SK-N-SH (cell line): ENCODE results near the gene BID. TPM values are rescaled to one million over a fixed set of nuclear protein-coding genes. Genes with fewer than 3 reads are reported as not detected.

ENCODE experiments used
- CTCF ChIA-PET: fragments of 300-600, 350-600 bp; formaldehyde crosslinking; extraction: SDS; loops from one replicate; lab custom pipeline; 2021; lab: Yijun Ruan, JAX
- POLR2A ChIA-PET: fragments of 350-600 bp; sonication (Branson Sonifier 250); formaldehyde crosslinking; extraction: SDS; loops from one replicate; lab custom pipeline; 2020; ENCODE audit warnings: antibody characterized with exemption, inconsistent platforms; lab: Yijun Ruan, JAX
- DNase-seq: peaks from one replicate; pipeline ENCODE4 v3.0.0; 2012
- H2AFZ ChIP-seq: fragments of 200-600 bp; sonication (generic); 2 replicates; pipeline ENCODE4 v1.8.1; 2016; ENCODE audit warnings: antibody characterized with exemption, mild to moderate bottlenecking, low read depth
- H3F3A ChIP-seq: fragments of 200-600 bp; sonication (generic); replicated peaks from 2 replicates; pipeline ENCODE3; 2016; ENCODE audit warnings: antibody characterized with exemption, mild to moderate bottlenecking; ENCODE audit not compliant: insufficient read depth
- H3K27ac ChIP-seq, 2 experiments: fragments of 200-500 bp in 1 of 2; fragments of 200-600 bp in 1 of 2; sonication (Bioruptor generic) in 1 of 2; sonication (generic), shearing (Covaris generic) in 1 of 2; 2 replicates each; pipeline versions ENCODE4 v1.5.1 to v1.6.1; 2014 to 2016; ENCODE audit warnings: low read depth in 2 of 2, inconsistent platforms in 1 of 2, low read length in 1 of 2, mild to moderate bottlenecking in 1 of 2, mixed read lengths in 1 of 2
- H3K27me3 ChIP-seq: fragments of 200-600 bp; sonication (generic), shearing (Covaris generic); 2 replicates; pipeline ENCODE4 v1.6.1; 2016; ENCODE audit warnings: mixed run types; ENCODE audit not compliant: insufficient read depth
- H3K36me3 ChIP-seq, 2 experiments: fragments of 200-500 bp in 1 of 2; fragments of 200-600 bp in 1 of 2; sonication (Bioruptor generic) in 1 of 2; sonication (generic) in 1 of 2; replicated peaks in 1 of 2; 2 replicates each; pipeline versions ENCODE3 to v1.5.1; 2014 to 2016; ENCODE audit warnings: low read length in 1 of 2, mild to moderate bottlenecking in 1 of 2; ENCODE audit not compliant: insufficient read depth in 2 of 2, control insufficient read depth in 1 of 2
- H3K4me1 ChIP-seq, 2 experiments: fragments of 200-500 bp in 1 of 2; fragments of 200-600 bp in 1 of 2; sonication (Bioruptor generic) in 1 of 2; sonication (generic), shearing (Covaris generic) in 1 of 2; 2 replicates each; pipeline versions ENCODE4 v1.5.1 to v1.6.1; 2014 to 2016; ENCODE audit warnings: low read depth in 1 of 2, low read length in 1 of 2, mixed run types in 1 of 2; ENCODE audit not compliant: insufficient read depth in 2 of 2, control insufficient read depth in 1 of 2
- H3K4me2 ChIP-seq: fragments of 200-600 bp; sonication (generic), shearing (Covaris generic); 2 replicates; pipeline ENCODE4 v1.6.1; 2017; ENCODE audit warnings: mixed run types
- H3K4me3 ChIP-seq, 2 experiments: fragments of 200-500 bp in 1 of 2; fragments of 200-600 bp in 1 of 2; sonication (Bioruptor generic) in 1 of 2; sonication (generic), shearing (Covaris generic) in 1 of 2; 2 replicates each; pipeline versions ENCODE4 v1.5.1 to v1.8.1; 2014 to 2016; ENCODE audit warnings: low read depth in 2 of 2, inconsistent platforms in 1 of 2, low read length in 1 of 2, mild to moderate bottlenecking in 1 of 2, mixed read lengths in 1 of 2, moderate library complexity in 1 of 2
- H3K79me2 ChIP-seq: fragments of 200-600 bp; sonication (generic); 2 replicates; pipeline ENCODE4 v1.8.1; 2017; ENCODE audit warnings: mild to moderate bottlenecking; ENCODE audit not compliant: insufficient read depth
- H3K9ac ChIP-seq: fragments of 200-600 bp; sonication (generic); 2 replicates; pipeline ENCODE4 v1.6.1; 2017; ENCODE audit warnings: mixed run types
- H3K9me2 ChIP-seq: fragments of 200-600 bp; sonication (generic); 2 replicates; pipeline ENCODE4 v1.6.1; 2017; ENCODE audit warnings: mixed run types
- H3K9me3 ChIP-seq: fragments of 200-600 bp; sonication (generic); 2 replicates; pipeline ENCODE4 v1.6.1; 2017; ENCODE audit warnings: mixed run types, mild to moderate bottlenecking, moderate library complexity
- H4K20me1 ChIP-seq: fragments of 200-600 bp; sonication (generic); 2 replicates; pipeline ENCODE4 v1.6.1; 2017; ENCODE audit warnings: mild to moderate bottlenecking, mixed run types; ENCODE audit not compliant: insufficient read depth
- EP300 ChIP-seq, 2 experiments: IDR thresholded peaks; 2 replicates each; pipeline versions ENCODE4 v1.4.0 to v1.6.1; 2012; ENCODE audit warnings: borderline replicate concordance in 1 of 2, low read depth in 1 of 2, low read length in 1 of 2
- FOXJ3 ChIP-seq: sonication (generic); formaldehyde crosslinking; IDR thresholded peaks from 2 replicates; pipeline ENCODE4 v1.5.1; 2020; ENCODE audit warnings: mild to moderate bottlenecking, missing genetic modification reagents
- GATA2 ChIP-seq: sonication (generic); formaldehyde crosslinking; IDR thresholded peaks from 2 replicates; pipeline ENCODE4 v1.5.0; 2020; ENCODE audit warnings: mild to moderate bottlenecking, missing genetic modification reagents
- JUND ChIP-seq: IDR thresholded peaks from 2 replicates; pipeline ENCODE4 v1.4.0; 2012
- MAX ChIP-seq: IDR thresholded peaks from 2 replicates; pipeline ENCODE4 v1.4.0; 2012; ENCODE audit warnings: low read depth
- NFIC ChIP-seq: IDR thresholded peaks from 2 replicates; pipeline ENCODE4 v1.4.0; 2012; ENCODE audit warnings: borderline replicate concordance
- PBX3 ChIP-seq: IDR thresholded peaks from 2 replicates; pipeline ENCODE4; 2012
- POLR2AphosphoS5 ChIP-seq: IDR thresholded peaks from 2 replicates; pipeline ENCODE4 v1.6.1; 2012; ENCODE audit warnings: low read depth, low read length
- RCOR1 ChIP-seq: fragments of 150-350 bp; IDR thresholded peaks from 2 replicates; pipeline ENCODE4 v1.6.1; 2017; ENCODE audit warnings: antibody characterized with exemption, low read length
- RFX5 ChIP-seq: IDR thresholded peaks from 2 replicates; pipeline ENCODE4 v1.6.1; 2012; ENCODE audit warnings: mild to moderate bottlenecking, improper control_type of control experiment, low read length
- RXRA ChIP-seq: IDR thresholded peaks from 2 replicates; pipeline ENCODE4 v1.4.0; 2012; ENCODE audit warnings: low read depth, mild to moderate bottlenecking, borderline replicate concordance
- SIN3A ChIP-seq: IDR thresholded peaks from 2 replicates; pipeline ENCODE4 v1.6.1; 2012; ENCODE audit warnings: low read depth, mild to moderate bottlenecking, low read length, moderate library complexity, borderline replicate concordance
- SMC3 ChIP-seq: IDR thresholded peaks from 2 replicates; pipeline ENCODE4 v1.6.1; 2012; ENCODE audit warnings: low read depth, low read length, improper control_type of control experiment
- TCF12 ChIP-seq: IDR thresholded peaks from 2 replicates; pipeline ENCODE4 v1.4.0; 2012
- TEAD4 ChIP-seq: IDR thresholded peaks from 2 replicates; pipeline ENCODE4 v1.4.0; 2012; ENCODE audit warnings: mild to moderate bottlenecking, borderline replicate concordance; ENCODE audit not compliant: insufficient read depth
- USF1 ChIP-seq: IDR thresholded peaks from 2 replicates; pipeline ENCODE4 v1.4.0; 2012; ENCODE audit warnings: low read depth, borderline replicate concordance
- USF2 ChIP-seq: fragments of 150-350 bp; IDR thresholded peaks from 2 replicates; pipeline ENCODE4 v1.6.1; 2017; ENCODE audit warnings: antibody characterized with exemption, low read length, low read depth, borderline replicate concordance
- YY1 ChIP-seq: IDR thresholded peaks from 2 replicates; pipeline ENCODE4 v1.4.0; 2012; ENCODE audit warnings: low read depth, mild to moderate bottlenecking
- WGBS: methylation state at CpG from one replicate; pipeline ENCODE4 v1.1.6; 2017; ENCODE audit warnings: low lambda C conversion rate; 5-methylcytosine and 5-hydroxymethylcytosine counted together
- polyA plus RNA-seq, 3 experiments: library from polyadenylated mRNA; depleted of rRNA; stranded (reverse); fragments of >200 nt; gene quantifications; 2 replicates each; pipeline ENCODE4 v1.2.3, GENCODE V29; 2012
- TF ChIP-seq, protein P1 (sequence below): IDR thresholded peaks from 2 replicates; pipeline ENCODE4 v1.4.0; 2012; ENCODE audit warnings: low read depth, borderline replicate concordance

Gene BID
- polyA plus RNA-seq, 1 of the 3 experiments (the other 2 are of a cell fraction) = 139 TPM

- H3K36me3 ChIP-seq = no peaks in the 10 kb centered on the region
- POLR2A ChIA-PET = no interaction called here
- H2AFZ ChIP-seq = no peak overlapping the region
- no peaks in the 10 kb centered on the region for H3K9me3 ChIP-seq
- H3K27me3 ChIP-seq = no peaks in the 10 kb centered on the region
- H3K9me2 ChIP-seq = no peaks in the 10 kb centered on the region
- H4K20me1 ChIP-seq = no peaks in the 10 kb centered on the region
- peaks cover 6% of the 10 kb centered on the region; the same call in 1 of the 2 replicates for H3K79me2 ChIP-seq
- no peak for DNase-seq
- no peaks in the 10 kb centered on the region for H3K4me1 ChIP-seq
- no peak overlapping the region for H3K4me3 ChIP-seq
- WGBS = 87% methylated on average over 17 of the region's 35 CpGs
- no peak overlapping the region for H3K9ac ChIP-seq
- no peak overlapping the region for H3K4me2 ChIP-seq
- H3K27ac ChIP-seq = no peak overlapping the region
- CTCF ChIA-PET = interaction anchor here (2.1 to 2.5 kb wide), 2 partner anchors 23 to 326 kb away, joined by 7 to 9 read pairs; no protein-coding TSS in a partner anchor
- H3F3A ChIP-seq = no peaks in the 10 kb centered on the region
- TF ChIP-seq POLR2AphosphoS5 (no peak), NFIC (no peak), SMC3 (no peak), USF1 (no peak), YY1 (no peak), JUND (no peak), TCF12 (no peak), RXRA (no peak), EP300 (IDR thresholded peaks at IDR 0.05; ENCODE audit: borderline replicate concordance in 1 of 2, low read depth in 1 of 2, low read length in 1 of 2) (no peak), FOXJ3 (CRISPR knock-in tag) (no peak), PBX3 (no peak), RCOR1 (no peak), GATA2 (CRISPR knock-in tag) (no peak)
- TF ChIP-seq, all 33 proteins: peak for 0
Measured at GRCh38 chr22:17749605-17750395, 24.5 kb downstream of the BID start.

GRCh38 chr22:17748555-17749353 lies 25.5 kb downstream of the BID start:
- no peak overlapping the region for H3K9ac ChIP-seq
- H3F3A ChIP-seq = no peaks in the 10 kb centered on the region
- H4K20me1 ChIP-seq = no peaks in the 10 kb centered on the region
- H3K36me3 ChIP-seq = no peaks in the 10 kb centered on the region
- 0 out of 2 replicates have a peak, but pooled peaks cover 3% of the 10 kb centered on the region for H3K79me2 ChIP-seq
- POLR2A ChIA-PET = no interaction called here
- H3K4me1 ChIP-seq = no peaks in the 10 kb centered on the region
- CTCF ChIA-PET = interaction anchor here (2.1 to 2.5 kb wide), 2 partner anchors 24 to 327 kb away, joined by 7 to 9 read pairs; no protein-coding TSS in a partner anchor
- 93% methylated on average over 33 of the region's 40 CpGs for WGBS
- H3K27me3 ChIP-seq = no peaks in the 10 kb centered on the region
- H3K4me2 ChIP-seq = no peak overlapping the region
- H2AFZ ChIP-seq = no peak overlapping the region
- H3K9me3 ChIP-seq = no peaks in the 10 kb centered on the region
- no peak for DNase-seq
- no peak overlapping the region for H3K4me3 ChIP-seq
- H3K27ac ChIP-seq = no peak overlapping the region
- no peaks in the 10 kb centered on the region for H3K9me2 ChIP-seq
- TF ChIP-seq, protein P1, sequence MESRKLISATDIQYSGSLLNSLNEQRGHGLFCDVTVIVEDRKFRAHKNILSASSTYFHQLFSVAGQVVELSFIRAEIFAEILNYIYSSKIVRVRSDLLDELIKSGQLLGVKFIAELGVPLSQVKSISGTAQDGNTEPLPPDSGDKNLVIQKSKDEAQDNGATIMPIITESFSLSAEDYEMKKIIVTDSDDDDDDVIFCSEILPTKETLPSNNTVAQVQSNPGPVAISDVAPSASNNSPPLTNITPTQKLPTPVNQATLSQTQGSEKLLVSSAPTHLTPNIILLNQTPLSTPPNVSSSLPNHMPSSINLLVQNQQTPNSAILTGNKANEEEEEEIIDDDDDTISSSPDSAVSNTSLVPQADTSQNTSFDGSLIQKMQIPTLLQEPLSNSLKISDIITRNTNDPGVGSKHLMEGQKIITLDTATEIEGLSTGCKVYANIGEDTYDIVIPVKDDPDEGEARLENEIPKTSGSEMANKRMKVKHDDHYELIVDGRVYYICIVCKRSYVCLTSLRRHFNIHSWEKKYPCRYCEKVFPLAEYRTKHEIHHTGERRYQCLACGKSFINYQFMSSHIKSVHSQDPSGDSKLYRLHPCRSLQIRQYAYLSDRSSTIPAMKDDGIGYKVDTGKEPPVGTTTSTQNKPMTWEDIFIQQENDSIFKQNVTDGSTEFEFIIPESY = no peak
- TF ChIP-seq MAX (no peak), SIN3A (no peak), RFX5 (no peak), RXRA (no peak), USF2 (no peak), YY1 (no peak), FOXJ3 (CRISPR knock-in tag) (no peak), PBX3 (no peak), TCF12 (no peak), TEAD4 (no peak)
